RPMI7951 (cell line): Measurements from ENCODE around the gene CXCL1. TPM values are rescaled to one million over a fixed set of nuclear protein-coding genes. Genes with fewer than 3 reads are reported as not detected.
"Not testable (repeated sequence)": the region's sequence is repeated elsewhere in the genome, so short reads cannot be mapped to it uniquely, and the experiment has no call there.

ENCODE experiments used
- DNase-seq: peaks from one replicate; pipeline ENCODE4 v3.0.0-alpha.2; 2012; ENCODE audit warnings: low read depth
- total RNA-seq: library from RNA; depleted of rRNA; stranded (reverse); fragments of >200 nt; shearing (Covaris generic); gene quantifications from 2 replicates; pipeline ENCODE4 v1.2.3, GENCODE V29; 2014

CXCL1 gene
- total RNA-seq, 1 experiment from 2014 or later: 21.0 TPM

DNA sequence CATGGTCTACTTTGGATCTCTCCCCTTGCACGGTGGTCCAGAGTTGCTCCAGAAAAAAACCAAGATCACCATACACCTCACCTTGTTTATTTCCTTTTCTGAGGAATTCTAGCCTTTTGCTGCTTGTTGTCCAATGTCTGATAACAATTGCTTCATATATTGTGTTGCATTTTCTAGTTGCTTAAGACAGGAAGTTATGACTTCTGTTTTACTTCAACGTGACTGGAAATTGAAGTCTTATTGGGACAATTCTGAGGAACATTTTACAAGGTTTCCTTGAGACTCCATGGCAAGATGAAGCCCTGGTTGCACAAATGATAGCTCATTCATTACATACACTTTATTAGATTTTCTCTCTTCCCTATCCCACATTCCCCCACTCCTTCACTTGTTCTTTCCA lies 5.2 kb downstream of the CXCL1 start:
- DNase-seq: no peak

DNA sequence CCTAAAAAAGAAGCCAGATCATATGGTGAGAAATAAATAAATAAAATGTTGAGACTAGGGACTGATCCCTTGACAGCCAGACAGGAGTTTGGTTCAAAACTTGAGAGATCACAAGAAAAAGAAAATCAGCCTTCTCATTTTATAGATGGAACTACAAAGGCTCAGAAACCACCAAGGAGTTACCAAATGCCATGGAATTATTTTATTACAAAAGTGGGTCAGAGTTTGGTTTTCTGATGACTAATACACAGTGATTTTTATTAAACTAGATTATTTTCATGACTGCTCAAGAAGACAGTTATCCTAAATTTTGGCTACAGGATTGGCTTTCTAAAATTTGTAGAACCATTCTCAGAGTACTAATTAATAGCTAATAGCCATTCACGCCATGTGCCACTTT lies 6.2 kb downstream of the CXCL1 start:
- no peak for DNase-seq

DNA sequence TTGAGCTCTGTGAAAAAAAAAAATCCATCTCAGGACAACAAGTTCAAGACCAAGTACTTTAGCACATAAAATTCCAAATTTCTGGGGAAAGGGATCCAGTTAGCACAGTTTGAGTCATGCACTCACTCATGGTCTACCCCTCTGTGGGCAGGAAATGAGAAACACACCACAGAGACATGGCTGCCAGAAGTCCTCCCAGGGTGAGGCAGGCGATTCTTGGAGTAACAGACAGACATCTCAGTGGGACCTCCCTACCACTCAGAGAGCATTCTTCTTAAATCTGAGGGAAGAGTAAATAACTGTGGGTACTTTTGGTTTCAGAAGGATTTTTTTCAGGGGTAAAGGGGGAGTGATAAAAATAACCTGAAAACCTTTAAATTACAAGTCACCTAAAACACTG lies 14.1 kb downstream of the CXCL1 start:
- peak; percentile 78 for DNase-seq

DNA sequence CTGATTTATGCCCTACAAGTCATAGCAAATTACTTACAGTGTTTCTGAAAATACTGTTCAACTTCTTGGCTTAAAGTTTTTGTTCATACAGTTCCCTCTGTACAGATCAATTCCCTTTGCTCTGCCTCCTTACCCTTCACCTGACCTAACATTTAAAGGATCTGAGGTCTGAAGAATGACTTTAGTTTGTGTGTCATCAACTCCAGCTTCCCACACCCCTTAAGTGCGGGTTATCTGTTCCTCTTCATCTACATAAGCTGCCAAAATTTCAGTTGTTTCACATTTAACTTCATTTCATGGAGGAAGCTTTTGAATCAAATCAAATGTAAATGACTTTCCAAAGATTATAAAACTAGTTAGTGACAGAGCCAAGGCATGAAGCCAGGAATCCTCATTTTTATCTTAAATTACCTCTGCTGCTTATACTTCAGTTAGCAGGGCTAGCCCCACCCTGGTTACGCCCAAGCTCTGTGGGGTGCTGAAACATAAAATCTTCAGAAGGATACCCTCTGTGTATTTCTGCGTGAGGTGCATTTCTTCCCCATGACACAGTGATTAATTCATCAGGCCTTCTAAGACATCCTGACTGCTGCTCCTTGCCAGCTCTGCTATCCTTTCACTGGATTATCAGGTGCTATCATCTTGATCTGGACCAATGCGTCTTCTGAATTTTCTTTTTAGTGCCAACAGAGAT lies 16.5 kb downstream of the CXCL1 start:
- DNase-seq: no peak

DNA sequence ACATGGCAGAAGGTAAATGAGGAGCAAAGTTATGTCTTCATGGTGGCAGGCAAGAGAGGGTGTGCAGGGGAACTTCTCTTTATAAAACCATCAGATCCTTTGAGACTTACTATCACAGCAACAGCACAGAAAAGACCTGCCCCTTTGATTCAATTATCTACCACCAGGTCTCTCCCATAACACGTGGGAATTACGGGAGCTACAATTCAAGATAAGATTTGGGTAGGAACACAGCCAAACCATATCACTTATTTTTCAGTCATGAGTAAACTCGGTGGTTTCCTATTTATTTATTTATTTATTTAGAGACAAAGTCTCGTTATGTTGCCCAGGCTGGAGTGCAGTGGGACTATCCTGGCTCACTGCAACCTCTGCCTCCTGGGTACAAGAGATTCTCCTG lies 22.1 kb downstream of the CXCL1 start:
- no peak for DNase-seq

DNA sequence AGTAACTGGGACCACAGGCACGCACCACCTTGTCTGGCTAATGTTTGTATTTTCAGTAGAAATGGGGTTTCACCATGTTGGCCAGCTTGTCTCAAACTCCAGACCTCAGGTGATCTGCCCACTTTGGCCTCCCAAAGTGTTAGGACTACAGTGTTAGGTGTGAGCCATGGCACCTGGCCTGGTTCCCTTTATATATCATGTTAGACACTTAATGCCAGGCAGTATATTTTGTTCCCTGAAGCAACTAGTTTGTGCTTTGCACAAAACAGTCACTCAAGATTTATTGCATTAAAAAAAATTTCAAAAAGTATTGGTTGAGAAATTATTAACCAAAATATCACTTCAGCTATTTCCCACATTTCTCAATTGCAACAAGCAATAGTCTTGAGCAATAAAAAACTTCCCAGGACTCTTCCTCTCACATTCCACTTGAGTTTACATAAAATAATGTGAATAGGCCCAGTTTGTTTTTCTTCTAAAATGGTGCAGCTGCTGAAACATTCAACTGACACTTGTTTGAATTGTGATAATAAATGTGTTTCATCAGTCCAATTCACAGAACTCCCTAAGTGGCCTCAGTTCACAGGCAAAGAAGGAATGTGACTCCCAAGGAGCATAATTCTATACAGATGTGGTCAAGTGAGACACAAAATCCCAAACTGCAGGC lies 22.7 kb downstream of the CXCL1 start:
- peak; percentile 39 for DNase-seq

DNA sequence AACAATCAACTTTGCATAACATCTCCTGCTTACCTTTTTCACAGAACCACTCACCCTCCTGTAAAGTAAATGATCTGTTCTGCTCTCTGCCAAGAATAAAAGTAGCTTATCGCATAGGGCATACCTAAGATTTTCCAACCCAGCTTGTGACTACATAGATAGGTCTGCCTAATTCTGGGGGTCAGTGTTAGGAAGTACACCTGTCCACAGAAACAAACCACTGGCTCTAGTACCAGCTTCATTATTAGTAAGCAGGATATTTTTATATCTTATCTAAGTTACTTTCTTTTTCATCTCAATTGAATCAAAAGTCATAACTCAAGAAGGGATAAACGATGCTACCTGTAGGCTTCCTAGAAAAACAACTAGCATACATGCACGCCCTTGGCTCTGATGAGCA lies 23.8 kb downstream of the CXCL1 start:
- no peak for DNase-seq

DNA sequence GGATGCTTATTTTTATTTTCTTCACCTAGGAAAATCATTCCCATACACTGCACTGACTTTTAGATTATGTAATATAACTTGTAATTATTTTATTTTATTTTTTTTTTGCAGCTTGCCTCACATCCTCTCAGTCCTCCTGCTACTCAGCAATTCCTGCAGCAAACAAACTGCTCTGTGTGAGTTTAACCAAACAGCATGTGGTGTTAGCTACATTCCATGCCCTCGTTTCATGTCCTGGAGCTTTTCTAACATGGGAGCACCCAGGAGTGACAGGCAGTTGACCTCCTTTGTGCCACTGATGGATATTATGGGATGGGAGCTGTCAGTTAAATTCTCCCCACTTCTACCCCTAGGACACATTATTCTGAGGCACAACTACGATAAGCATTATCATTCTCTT lies 24.8 kb downstream of the CXCL1 start:
- no peak for DNase-seq

DNA sequence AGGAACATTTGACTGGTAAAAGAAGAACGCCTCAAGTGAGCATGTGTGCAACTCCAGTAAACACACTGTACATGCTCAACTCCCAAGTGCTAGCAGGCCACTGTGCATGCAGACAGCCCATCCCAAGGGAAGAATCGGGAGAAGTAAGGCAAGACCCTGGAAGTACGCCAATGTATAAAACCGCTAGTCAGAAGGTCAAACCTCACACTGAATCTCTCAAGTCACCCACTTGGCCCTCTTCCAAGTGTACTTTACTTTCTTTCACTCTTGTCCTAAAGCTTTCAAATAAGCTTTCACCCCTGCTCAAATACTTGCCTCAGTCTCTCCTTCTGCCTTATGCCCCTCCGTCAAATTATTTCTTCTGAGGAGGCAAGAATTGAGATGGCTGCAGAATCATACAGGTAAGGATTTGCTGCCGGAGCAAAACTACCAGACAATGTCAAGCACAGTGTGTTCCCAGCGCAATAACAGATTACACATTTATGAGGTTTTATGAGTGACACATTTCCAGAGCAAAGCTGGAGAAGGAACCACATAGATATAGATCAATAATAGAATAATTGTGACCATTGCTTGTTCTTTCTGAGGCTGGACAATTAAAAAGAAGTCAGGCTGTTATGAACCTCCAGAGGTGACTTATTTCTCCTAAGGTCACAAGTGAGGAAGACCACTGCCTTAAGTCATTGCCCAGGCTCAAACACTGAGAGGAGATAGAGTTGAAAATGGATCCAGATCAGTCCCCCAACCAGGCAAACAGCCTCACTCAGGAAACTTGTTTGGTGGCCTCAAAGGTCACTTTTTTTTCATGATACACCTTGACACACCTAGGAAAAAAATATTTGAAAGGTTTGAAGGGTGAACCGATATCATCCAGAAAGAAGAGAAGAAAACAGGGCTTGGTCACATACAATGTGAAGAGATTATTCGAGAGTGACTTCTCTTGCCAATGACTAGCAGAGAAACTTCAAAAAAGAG lies 26.3 kb downstream of the CXCL1 start:
- DNase-seq: peak; percentile 90

DNA sequence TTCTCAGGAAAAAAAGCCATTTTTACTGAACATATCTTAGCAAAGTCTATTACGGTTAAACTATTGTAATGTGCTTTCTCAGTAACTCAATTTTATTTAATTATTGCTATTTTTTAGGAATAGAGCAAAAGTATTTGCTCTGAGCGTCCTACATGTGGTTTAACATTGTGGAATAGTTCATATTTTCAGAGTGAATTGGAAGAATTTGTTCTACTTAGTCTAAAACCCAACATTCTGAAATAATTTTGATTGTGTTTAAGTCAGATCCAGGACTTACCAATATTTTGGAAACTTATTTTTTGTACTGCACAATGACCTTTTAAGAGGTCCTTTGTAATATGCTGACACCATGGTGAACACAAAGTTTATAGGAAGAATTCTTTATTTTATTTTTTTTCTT lies 27.2 kb downstream of the CXCL1 start:
- DNase-seq: no peak

DNA sequence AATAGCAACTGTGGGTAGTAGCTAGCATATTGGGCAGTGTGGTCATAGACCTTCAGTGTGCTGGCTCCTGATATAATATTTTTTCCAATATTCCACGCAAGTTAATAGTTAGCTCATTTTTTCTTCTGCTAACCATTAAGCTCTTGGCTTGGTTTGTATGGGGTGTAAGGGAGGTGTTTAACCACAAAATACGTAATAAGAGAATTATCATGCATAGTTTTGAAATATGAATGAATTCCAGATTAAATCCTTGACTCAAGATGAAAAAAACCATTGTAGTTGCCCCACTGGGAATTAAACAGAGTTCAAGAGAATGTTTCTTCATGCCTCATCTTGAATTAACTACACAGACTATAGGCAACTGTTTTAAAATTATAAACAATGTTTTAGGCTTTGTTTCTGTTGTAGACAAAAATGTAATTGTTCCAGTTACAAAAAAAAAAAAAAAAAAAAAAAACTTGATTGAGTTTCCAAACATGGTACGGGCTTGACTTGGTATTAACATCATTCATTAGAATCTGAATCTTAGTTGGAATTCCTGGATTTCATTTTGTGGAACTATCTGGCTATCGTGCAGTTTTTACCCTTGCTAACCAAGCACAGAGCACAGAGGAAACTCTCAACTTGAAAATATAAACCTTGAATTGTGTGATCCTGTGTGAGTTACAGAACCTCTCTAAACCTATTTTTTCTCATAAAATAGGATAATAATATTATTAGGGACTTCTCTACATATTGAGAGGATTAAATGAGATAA lies 28.4 kb downstream of the CXCL1 start:
- DNase-seq: peak; percentile 22

DNA sequence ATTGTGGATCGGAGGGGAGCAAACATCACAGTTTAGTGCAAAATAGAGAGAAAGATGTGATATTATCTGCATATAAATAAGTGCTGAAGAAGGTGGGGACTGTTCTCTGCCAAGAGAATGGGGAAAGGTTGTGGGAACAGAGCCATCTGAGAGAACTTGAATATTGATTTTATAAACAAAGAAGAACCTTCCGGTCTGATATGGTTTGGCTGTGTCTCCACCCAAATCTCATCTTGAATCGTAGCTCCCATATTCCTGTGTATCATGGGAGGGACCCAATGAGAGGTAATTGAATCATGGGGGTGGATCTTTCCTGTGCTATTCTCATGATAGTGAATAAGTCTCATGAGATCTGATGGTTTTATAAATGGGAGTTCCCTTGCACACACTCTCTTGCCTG lies 30.1 kb downstream of the CXCL1 start:
- DNase-seq: not testable (repeated sequence)

DNA sequence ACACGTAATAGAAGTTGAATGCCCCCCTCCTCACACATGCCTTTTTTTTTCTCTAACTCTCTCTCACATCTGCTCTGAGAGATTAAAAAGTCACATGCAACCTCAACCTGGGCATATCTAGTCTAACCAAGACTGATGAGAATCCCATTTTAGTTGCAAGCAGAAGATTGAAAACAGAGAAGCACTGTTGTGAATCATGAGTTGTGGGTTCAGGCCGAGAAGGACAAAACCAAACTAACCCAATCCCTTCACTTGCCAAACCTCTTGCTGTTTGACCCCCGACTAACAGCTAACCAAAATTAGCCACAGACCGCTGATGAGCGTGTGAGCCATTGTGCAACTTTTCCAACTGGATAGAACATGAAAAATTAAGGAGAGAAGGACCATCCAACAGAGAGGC lies 31.8 kb downstream of the CXCL1 start:
- DNase-seq: peak; percentile 92

DNA sequence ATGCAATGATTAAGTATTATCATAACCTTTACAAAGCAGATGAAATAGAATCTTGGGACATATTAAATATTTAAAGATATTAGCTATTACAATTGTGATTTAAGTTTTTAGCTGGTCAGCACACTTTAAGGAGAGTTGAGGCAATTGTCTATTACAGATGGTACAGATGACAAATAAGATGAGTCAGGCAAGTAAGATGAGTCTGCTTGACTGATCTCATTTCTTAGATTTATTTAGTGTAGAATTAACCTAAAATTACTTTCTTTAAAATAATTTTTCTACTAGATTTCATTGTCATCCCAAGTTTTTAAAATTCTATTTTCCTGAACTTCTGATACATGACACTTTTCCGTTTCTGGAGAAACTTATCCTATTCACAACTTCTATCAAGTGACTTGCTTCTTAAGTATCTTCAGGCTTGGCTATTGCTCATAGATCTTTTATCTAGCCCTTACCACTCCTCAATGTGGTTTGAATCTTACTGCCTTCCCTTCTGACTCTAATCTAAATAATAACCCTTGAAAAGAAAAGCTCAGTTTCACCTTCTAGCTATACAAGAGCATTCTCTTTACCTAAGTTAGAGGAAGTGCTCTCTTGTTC lies 32.9 kb downstream of the CXCL1 start:
- peak; percentile 63 for DNase-seq

DNA sequence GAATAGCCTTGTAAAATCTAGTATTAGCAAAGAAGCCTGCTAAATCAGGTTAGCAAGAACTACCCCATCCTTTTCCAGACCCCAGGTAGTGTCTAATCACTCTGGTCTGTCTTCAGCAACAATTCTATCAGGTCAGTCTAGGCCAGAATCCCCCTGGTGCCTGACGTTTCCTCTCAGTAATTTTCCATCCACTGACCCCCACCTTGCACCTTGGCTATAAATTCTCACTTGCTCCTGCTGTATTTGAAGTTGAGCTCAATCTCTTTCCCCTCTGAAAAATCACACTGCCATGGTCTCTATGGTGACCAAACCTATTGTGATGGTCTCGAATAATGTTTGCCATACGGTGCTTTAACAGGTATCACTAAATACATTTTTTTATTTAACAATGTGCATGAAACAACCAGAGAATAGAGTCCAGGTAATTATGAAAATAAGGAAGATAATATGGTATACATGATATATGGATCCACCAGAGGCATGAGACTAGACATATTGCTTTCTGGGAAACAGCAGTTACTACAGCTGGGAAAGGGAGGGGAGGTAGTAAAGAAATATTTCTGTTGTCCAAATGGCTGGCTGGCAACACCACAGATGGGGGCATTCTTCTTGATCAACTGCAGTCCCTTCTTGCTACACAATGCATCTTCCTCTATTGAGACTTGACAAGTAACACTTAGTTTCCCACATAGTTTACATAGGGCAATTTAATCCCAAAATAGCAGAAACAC lies 33.8 kb downstream of the CXCL1 start:
- DNase-seq: no peak

DNA sequence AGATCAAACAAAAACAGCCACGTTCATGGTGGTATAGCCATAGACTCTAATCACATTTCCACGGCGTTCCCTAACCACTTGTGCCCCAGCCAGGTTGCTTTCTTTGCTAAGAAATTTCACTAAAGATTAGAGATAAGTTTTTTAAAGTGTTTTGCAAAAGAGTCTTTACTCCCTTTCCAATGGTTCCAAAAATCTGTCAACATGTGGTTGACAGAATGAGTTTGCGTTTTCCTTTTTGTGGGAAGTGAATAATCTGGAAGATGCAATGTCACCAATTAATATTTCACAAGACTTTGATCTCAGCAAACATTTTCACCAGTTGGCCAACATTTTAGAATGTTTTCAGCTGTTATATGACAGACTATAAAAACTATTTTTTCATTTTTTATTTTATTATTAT lies 35.3 kb downstream of the CXCL1 start:
- DNase-seq: peak; percentile 41

DNA sequence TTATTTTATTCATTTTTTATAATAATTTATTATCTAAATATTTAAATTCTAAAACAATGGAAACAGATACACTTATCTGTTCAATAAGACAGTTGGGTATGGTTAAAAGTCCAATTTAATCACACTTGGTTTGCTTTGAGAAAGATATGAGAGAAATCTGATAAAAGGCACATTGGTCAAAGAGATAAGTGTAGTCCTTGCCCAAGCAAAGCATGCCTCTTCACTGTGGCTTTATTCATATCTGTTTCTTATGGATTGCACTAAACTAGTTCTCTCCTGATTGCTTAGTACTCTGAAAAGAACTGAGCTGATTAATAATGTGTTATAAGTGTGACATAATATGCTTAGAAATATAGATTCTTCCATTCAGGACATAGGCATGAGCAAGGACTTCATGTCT lies 39.8 kb downstream of the CXCL1 start:
- DNase-seq: no peak

DNA sequence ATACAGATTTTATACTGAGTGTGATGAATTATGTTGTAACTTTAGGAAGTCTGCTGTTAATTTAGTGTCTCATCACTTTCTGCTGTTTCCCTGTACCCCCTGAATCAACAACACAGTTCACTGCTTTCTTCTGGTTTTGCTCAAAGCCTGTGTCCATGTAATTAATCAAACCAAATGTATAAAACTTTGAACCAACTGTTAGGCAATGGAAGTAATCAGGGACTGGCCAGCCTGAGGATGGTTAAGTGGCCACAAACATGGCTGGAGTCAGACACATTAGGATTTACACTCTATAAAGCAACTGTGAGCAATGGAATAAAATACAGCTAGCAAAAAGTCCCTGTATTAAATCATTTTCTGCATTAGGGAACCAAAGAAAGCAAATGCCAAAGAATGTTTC lies 42.6 kb downstream of the CXCL1 start:
- DNase-seq: no peak

DNA sequence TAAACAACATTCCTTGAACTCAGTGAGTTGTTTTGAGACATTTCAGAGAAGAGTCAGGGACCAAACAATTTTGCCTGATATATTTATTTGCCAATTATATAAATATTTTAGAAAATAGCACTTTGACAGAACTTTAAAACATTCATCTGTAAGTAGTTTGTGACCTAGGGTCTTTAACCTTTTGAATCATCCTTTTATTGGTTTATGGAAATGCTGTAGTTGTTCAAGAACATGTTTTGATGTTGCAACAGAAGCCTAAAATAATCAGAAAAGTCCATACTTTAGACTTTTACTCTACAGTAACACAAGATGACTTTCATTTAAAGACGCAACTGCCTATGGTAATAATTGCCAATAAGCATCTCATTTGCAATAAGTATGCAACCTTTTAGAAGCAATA lies 43.0 kb downstream of the CXCL1 start:
- no peak for DNase-seq

DNA sequence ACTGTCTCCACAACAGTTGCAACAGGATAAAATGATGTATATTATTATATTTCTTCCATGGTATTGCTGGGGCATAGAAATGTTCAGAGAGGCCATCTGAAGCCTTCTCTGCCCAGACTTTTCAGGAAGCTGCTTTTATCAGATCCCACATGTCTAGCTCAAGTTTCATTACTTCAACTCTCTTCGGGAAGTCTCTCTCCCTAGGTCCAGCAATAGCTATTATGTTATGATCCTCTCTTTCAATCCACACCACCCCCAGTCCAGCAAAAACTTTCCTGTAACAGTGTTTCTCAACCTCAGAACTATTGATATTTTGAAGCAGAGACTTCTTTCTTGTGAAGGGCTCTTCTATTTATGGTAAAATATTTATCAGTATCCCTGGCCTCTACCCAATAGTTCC lies 44.9 kb downstream of the CXCL1 start:
- DNase-seq: no peak
